ENCODE measurements around the gene DTD1.

- no peak for TF ChIP-seq CTCF (IDR thresholded peaks at IDR 0.05)
- TF ChIP-seq POLR2A (IDR thresholded peaks at IDR 0.05): no peak
Measured at GRCh38 chr20:18728165-18728869, 140.5 kb downstream of the DTD1 start.
